HepG2 (cell line): ENCODE measurements around the gene PXT1. TPM values are rescaled to one million over a fixed set of nuclear protein-coding genes. Genes with fewer than 3 reads are reported as not detected.

Experiments
- ATF7 ChIP-seq, 2 experiments: fragments of 450-650 bp in 1 of 2; sonication (generic) in 1 of 2; formaldehyde crosslinking in 1 of 2; IDR thresholded peaks; 2 replicates each; pipeline versions ENCODE4 v1.4.0 to v1.6.1; 2016 to 2020; ENCODE audit warnings: antibody characterized with exemption in 1 of 2, mild to moderate bottlenecking in 1 of 2, missing genetic modification reagents in 1 of 2
- CCDC6 ChIP-seq: sonication (generic); formaldehyde crosslinking; IDR thresholded peaks from 2 replicates; pipeline ENCODE4 v1.8.1; 2022; ENCODE audit warnings: mild to moderate bottlenecking, missing genetic modification reagents, moderate library complexity
- DNMT3B ChIP-seq: conservative IDR thresholded peaks from 2 replicates; pipeline ENCODE4 v1.6.1; 2016; ENCODE audit warnings: missing biosample characterization, control low read depth
- ELF4 ChIP-seq: sonication (generic); formaldehyde crosslinking; IDR thresholded peaks from 2 replicates; pipeline ENCODE4 v1.5.0; 2020; ENCODE audit warnings: missing genetic modification reagents, mild to moderate bottlenecking, moderate library complexity, borderline replicate concordance
- HIVEP1 ChIP-seq: sonication (generic); formaldehyde crosslinking; IDR thresholded peaks from 2 replicates; pipeline ENCODE4 v1.4.0; 2020; ENCODE audit warnings: mild to moderate bottlenecking, missing genetic modification reagents
- RBM39 ChIP-seq: fragments of 200-400 bp; formaldehyde crosslinking; IDR thresholded peaks from one replicate; pipeline ENCODE4 v1.6.1; 2018; ENCODE audit warnings: antibody characterized with exemption, mild to moderate bottlenecking, low read depth, low read length; ENCODE audit not compliant: poor library complexity, severe bottlenecking
- SMAD3 ChIP-seq: sonication (generic); formaldehyde crosslinking; IDR thresholded peaks from 2 replicates; pipeline ENCODE4 v1.4.0; 2020; ENCODE audit warnings: missing genetic modification reagents
- ZFP37 ChIP-seq: sonication (generic); formaldehyde crosslinking; IDR thresholded peaks from 2 replicates; pipeline ENCODE4 v1.4.0; 2020; ENCODE audit warnings: missing genetic modification reagents, borderline replicate concordance
- ZNF441 ChIP-seq: sonication (generic); formaldehyde crosslinking; IDR thresholded peaks from 2 replicates; pipeline ENCODE4 v1.7.0; 2021; ENCODE audit warnings: missing genetic modification reagents, borderline replicate concordance
- ZNF451 ChIP-seq: sonication (generic); formaldehyde crosslinking; IDR thresholded peaks from 2 replicates; pipeline ENCODE4 v1.5.0; 2020; ENCODE audit warnings: mild to moderate bottlenecking, missing genetic modification reagents
- ZNF652 ChIP-seq: IDR thresholded peaks from 2 replicates; pipeline ENCODE4 v1.6.1; 2016; ENCODE audit warnings: low read depth, borderline replicate concordance
- ZNF768 ChIP-seq: sonication (generic); formaldehyde crosslinking; IDR thresholded peaks from 2 replicates; pipeline ENCODE4 v1.4.0; 2020; ENCODE audit warnings: missing genetic modification reagents
- polyA plus RNA-seq, 8 experiments: library from polyadenylated mRNA; depleted of rRNA in 3 of 8; stranded (reverse) in 7 of 8; unstranded in 1 of 8; fragments of >200 nt; fragmentation: Illumina TruSeq in 4 of 8; extraction: Trizol in 4 of 8; gene quantifications; 2 replicates each; pipeline versions ENCODE4 v1.2.1 to v1.2.3, GENCODE V29; 2011 to 2016; ENCODE audit warnings: low read depth in 4 of 8, missing spikeins in 1 of 8, mixed read lengths in 1 of 8; ENCODE audit not compliant: insufficient read depth in 1 of 8
- total RNA-seq, 5 experiments: library from RNA; depleted of rRNA; stranded (reverse); fragments of >200 nt; fragmentation: Illumina TruSeq; extraction: Trizol; gene quantifications; 2 replicates each; pipeline ENCODE4 v1.2.3, GENCODE V29; 2016; ENCODE audit warnings: low read depth in 1 of 5
- TF ChIP-seq, protein P1 (sequence below): sonication (generic); formaldehyde crosslinking; IDR thresholded peaks from 2 replicates; pipeline ENCODE4 v1.8.0; 2022; ENCODE audit warnings: low read depth, missing genetic modification reagents
- TF ChIP-seq, protein P2 (sequence below): sonication (generic); formaldehyde crosslinking; IDR thresholded peaks from 2 replicates; pipeline ENCODE4 v1.5.1; 2020; ENCODE audit warnings: missing genetic modification reagents, mild to moderate bottlenecking, borderline replicate concordance
- TF ChIP-seq, protein P3 (sequence below): sonication (generic); formaldehyde crosslinking; IDR thresholded peaks from 2 replicates; pipeline ENCODE4 v1.4.0; 2020; ENCODE audit warnings: missing genetic modification reagents, mild to moderate bottlenecking, borderline replicate concordance
- TF ChIP-seq, protein P4 (sequence below): sonication (generic); formaldehyde crosslinking; IDR thresholded peaks from 2 replicates; pipeline ENCODE4 v1.4.0; 2020; ENCODE audit warnings: mild to moderate bottlenecking, missing genetic modification reagents

Gene PXT1
- total and polyA plus RNA-seq, 2 of the 13 experiments (the other 11 are each of a cell fraction or from before 2014, with no cell fraction given), result 0.04 TPM; not detected in 1

DNA sequence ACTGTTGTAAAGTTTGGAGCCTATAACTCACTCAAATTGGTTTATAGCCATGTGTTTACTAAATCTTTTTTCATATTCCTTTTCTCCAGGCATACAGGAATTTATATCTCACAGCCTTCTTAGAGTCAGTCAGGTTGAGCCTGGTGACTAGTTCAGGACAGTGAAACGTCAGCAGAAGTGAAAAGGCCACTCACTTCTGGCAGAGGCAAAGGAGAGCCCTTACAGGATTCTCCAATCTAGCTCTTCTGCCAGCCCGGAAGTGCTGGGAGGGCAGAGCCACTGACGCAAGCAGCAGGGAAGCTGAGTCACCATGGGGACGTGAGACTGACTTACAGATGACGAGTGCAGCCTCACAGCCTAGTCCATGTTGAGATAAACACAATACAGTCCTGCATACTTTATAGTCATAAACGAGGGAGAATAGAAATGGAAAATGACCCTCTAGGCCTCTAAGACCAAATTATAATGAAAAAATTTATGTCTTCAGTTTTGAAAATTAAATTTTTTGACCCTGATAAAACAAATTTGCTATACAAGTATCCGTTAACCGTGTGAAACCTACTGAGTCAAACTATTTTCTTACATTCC, 1.3 kb downstream of the PXT1 start (continued):
- TF ChIP-seq ZFP37 (CRISPR knock-in tag), result no peak
- peak; percentile 87; the same call in 1 of the 2 replicates for TF ChIP-seq ELF4 (CRISPR knock-in tag)
- TF ChIP-seq HIVEP1 (CRISPR knock-in tag), result no peak
- TF ChIP-seq ZNF441 (CRISPR knock-in tag), result no peak
- peak; percentile 79; the same call in 1 of the 2 replicates for TF ChIP-seq DNMT3B (CRISPR knock-in tag)
- TF ChIP-seq, protein P1, sequence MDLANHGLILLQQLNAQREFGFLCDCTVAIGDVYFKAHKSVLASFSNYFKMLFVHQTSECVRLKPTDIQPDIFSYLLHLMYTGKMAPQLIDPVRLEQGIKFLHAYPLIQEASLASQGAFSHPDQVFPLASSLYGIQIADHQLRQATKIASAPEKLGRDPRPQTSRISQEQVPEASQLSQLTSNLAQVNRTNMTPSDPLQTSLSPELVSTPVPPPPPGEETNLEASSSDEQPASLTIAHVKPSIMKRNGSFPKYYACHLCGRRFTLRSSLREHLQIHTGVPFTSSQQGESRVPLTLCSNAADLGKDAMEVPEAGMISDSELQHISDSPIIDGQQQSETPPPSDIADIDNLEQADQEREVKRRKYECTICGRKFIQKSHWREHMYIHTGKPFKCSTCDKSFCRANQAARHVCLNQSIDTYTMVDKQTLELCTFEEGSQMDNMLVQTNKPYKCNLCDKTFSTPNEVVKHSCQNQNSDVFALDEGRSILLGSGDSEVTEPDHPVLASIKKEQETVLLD, result no peak
- TF ChIP-seq, protein P2, sequence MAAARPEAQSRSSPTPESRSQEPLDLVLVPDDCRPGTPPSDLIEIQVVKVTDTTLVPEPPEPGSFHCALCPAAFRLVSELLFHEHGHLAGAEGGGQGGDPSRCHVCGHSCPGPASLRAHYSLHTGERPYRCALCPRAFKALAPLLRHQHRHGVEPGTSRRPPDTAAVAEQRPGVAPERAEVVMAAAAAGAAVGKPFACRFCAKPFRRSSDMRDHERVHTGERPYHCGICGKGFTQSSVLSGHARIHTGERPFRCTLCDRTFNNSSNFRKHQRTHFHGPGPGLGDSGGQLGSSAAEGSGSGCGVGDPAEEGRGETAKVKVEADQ (CRISPR knock-in tag), result no peak
- no peak for TF ChIP-seq ZNF768 (CRISPR knock-in tag)
- no peak for TF ChIP-seq CCDC6
- peak; percentile 84; the same call in 1 of the 2 replicates for TF ChIP-seq SMAD3 (CRISPR knock-in tag)
- TF ChIP-seq RBM39, result no peak
- TF ChIP-seq, protein P3, sequence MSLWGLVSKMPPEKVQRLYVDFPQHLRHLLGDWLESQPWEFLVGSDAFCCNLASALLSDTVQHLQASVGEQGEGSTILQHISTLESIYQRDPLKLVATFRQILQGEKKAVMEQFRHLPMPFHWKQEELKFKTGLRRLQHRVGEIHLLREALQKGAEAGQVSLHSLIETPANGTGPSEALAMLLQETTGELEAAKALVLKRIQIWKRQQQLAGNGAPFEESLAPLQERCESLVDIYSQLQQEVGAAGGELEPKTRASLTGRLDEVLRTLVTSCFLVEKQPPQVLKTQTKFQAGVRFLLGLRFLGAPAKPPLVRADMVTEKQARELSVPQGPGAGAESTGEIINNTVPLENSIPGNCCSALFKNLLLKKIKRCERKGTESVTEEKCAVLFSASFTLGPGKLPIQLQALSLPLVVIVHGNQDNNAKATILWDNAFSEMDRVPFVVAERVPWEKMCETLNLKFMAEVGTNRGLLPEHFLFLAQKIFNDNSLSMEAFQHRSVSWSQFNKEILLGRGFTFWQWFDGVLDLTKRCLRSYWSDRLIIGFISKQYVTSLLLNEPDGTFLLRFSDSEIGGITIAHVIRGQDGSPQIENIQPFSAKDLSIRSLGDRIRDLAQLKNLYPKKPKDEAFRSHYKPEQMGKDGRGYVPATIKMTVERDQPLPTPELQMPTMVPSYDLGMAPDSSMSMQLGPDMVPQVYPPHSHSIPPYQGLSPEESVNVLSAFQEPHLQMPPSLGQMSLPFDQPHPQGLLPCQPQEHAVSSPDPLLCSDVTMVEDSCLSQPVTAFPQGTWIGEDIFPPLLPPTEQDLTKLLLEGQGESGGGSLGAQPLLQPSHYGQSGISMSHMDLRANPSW, result no peak
- TF ChIP-seq ATF7 (IDR thresholded peaks at IDR 0.05), result no peak; the same call in 1 of the 2 replicates
- TF ChIP-seq ATF7 (CRISPR knock-in tag; IDR thresholded peaks at IDR 0.05), result 0 out of 2 replicates have a peak, but pooled peaks have one; percentile 19
- no peak for TF ChIP-seq ZNF451 (CRISPR knock-in tag)
- TF ChIP-seq, protein P4, sequence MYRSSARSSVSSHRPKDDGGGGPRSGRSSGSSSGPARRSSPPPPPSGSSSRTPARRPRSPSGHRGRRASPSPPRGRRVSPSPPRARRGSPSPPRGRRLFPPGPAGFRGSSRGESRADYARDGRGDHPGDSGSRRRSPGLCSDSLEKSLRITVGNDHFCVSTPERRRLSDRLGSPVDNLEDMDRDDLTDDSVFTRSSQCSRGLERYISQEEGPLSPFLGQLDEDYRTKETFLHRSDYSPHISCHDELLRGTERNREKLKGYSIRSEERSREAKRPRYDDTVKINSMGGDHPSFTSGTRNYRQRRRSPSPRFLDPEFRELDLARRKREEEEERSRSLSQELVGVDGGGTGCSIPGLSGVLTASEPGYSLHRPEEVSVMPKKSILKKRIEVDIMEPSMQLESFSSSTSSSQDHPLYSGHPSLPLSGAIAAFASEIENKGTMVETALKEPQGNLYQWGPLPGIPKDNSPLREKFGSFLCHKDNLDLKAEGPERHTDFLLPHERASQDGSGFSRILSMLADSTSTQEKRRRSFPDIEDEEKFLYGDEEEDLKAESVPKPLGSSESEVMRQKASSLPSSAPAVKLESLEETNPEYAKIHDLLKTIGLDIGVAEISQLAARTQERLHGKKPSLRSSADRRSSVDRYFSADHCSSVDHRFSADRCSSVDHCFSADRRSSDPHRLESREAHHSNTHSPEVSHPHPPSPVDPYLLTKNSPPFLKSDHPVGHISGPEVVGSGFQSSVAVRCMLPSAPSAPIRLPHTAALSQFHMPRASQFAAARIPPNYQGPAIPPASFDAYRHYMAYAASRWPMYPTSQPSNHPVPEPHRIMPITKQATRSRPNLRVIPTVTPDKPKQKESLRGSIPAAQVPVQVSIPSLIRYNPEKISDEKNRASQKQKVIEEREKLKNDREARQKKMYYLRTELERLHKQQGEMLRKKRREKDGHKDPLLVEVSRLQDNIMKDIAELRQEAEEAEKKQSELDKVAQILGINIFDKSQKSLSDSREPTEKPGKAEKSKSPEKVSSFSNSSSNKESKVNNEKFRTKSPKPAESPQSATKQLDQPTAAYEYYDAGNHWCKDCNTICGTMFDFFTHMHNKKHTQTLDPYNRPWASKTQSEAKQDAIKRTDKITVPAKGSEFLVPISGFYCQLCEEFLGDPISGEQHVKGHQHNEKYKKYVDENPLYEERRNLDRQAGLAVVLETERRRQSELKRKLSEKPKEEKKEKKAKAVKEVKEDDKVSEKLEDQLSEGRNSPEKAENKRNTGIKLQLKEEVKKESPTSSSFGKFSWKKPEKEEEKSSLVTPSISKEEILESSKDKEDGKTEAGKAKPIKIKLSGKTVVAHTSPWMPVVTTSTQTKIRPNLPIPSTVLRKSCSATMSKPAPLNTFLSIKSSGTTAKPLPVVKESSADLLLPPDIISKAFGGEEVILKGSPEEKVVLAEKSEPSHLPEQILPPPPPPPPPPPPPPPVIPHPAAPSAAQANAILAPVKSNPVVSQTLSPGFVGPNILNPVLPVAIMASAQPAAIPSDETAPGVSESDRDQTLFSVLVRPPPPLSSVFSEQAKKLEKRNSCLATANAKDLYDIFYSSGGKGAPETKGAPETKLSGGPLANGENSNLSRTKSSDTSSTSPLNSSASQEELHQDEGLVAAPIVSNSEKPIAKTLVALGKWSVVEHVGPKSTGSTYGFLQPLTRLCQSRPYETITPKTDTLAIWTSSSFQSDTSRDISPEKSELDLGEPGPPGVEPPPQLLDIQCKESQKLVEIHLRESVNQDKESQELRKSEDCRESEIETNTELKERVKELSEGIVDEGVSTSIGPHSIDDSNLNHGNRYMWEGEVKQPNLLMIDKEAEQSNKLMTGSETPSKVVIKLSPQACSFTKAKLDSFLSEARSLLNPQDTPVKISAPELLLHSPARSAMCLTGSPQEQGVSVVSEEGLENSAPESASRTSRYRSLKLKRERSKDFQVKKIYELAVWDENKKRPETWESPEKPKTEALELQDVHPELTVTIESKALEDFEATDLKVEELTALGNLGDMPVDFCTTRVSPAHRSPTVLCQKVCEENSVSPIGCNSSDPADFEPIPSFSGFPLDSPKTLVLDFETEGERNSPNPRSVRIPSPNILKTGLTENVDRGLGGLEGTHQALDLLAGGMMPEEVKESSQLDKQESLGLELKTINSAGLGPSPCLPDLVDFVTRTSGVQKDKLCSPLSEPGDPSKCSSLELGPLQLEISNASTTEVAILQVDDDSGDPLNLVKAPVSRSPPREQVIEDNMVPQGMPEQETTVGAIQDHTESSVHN (CRISPR knock-in tag), result no peak
- TF ChIP-seq ZNF652 (CRISPR knock-in tag), result no peak
